NK-92 treated with Interleukin-12 subunit alpha and Interleukin-12 subunit beta, amount 100 ng/mL, for 24 hours (cell line): ENCODE results near the gene C1orf21.
"Not testable (repeated sequence)": the region's sequence is repeated elsewhere in the genome, so short reads cannot be mapped to it uniquely, and the experiment has no call there.

Experiments
- DNase-seq: peaks from one replicate; lab custom pipeline; 2025; lab: John Stamatoyannopoulos, UW

The C1orf21 gene

GRCh38 chr1:184386312-184387068 is at the start of gene C1orf21:
C1orf21 (plus strand) TSS chr1:184387029; CDS start chr1:184477510, 90,481 bp downstream.
- DNase-seq = peak; percentile 77

DNA sequence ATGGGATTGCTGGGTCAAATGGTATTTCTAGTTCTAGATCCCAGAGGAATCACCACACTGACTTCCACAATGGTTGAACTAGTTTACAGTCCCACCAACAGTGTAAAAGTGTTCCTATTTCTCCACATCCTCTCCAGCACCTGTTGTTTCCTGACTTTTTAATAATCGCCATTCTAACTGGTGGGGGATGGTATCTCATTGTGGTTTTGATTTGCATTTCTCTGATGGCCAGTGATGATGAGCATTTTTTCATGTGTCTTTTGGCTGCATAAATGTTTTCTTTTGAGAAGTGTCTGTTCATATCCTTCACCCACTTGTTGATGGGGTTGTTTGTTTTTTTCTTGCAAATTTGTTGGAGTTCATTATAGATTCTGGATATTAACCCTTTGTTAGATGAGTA is 49.0 kb upstream of the C1orf21 start:
- not testable (repeated sequence) for DNase-seq

DNA sequence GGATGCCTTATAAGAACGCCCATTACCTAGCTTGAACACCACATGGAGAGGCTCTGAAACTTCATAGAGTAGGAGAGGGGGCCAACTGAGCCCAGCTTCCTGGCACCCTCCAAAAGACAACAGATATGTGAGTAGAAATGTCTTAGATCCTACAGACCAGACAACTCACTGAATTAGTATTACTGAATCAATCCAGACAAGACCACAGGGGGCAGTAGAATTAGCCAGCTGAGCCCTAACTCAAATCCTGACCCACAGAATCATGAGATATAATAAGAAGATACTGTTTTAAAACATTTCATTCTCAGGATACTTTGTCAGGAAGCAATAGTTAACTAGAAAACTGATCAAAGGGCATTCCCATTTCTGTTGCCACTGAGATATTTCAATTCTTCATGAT is 45.8 kb upstream of the C1orf21 start:
- no peak for DNase-seq

DNA sequence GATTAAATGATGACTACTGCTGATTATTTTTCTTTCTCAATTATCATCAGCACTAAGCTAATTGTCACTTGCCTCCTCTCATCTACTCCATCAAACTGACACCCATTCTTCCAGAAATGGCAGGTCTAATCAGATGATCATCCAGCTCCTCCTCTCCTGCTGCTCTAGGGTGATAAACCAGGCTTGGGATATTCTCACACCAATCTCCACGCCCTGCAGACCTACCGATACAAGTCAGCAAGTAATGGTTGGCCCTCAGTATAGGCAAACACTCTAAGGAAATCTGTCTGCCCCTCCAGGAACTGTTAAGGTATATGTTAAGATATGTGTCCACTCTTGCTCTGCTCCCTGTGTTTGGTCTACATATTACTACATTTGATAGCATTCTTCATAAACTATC is 36.3 kb upstream of the C1orf21 start:
- DNase-seq = no peak

- DNase-seq = no peak
Observed at GRCh38 chr1:184351416-184351975, 35.3 kb upstream of the C1orf21 start.

- DNase-seq = no peak
Observed at GRCh38 chr1:184352776-184353175, 34.1 kb upstream of the C1orf21 start.

DNA sequence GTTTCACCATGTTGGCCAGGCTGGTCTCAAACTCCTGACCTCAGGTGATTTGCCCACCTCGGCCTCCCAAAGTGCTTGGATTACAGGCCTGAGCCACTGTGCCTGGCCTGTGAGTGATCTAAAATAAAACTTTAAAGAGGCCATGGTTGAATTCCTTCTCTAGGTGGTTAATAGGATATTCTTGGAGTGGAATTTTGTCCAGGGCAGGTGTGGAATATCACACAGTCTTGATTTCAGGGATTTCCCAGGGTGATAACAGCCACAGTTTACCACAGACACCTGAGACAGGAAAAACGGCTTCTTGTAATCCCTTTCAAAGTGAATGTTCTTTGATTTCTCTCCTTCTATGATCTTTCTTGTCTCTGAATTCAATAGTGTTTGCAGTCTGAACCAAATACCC is 32.1 kb upstream of the C1orf21 start:
- DNase-seq = no peak

GRCh38 chr1:184356891-184357290 is 29.9 kb upstream of the C1orf21 start:
- no peak for DNase-seq

DNA sequence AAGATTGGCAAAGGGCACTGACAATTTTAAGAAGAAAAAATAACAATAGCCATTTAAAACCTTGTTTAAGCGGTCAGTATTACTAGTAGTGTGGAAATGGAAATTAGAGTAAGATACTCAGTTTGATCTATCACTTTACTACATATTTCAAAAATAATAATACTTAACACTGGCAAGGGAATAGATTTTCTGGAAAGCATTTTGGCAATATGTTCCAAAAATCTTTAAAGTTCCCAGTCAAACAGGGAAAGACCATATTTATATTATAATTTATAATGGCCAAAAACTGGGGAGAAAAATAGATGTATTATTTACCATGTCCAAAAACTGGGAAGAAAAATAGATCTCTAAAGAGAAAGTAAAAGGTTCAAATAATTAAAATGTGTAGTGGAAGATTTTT is 28.6 kb upstream of the C1orf21 start:
- no peak for DNase-seq

DNA sequence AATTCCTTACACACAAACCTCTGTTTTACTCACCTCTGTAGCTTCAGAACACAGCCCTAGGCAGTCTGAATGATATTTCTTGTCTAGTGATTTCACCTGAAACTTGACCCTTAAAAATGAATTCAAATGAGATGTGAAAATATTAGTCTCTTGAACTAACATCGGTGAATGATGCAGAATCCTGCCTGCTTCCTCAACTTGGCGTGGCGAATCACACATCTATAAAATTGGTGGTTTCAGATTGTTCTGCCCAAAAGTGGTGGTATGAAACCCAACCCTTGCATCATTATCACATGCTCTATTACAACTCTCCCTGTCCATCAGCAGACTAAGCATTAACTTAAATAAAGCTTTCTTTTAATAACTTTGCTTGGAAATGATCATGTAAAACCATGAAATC is 26.9 kb upstream of the C1orf21 start:
- no peak for DNase-seq

DNA sequence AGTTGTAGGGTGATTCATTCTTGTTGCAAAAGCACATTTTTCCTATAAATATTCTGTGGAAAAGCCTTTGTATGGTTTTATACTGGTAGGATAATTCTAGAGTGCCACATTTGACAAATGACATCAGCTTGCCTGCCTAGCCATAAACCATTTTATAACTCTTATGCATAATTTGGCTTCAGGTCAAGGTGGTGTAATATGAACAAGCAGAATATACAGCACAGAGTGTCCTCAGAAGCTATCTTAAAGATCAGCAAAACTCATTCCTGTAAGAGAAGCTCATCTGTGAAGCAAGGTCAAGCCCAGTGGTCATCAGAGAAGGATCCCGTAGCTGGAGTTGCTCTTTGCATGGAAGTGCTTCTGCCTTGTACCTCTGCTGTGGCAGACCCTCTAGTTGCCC is 24.0 kb upstream of the C1orf21 start:
- no peak for DNase-seq

- no peak for DNase-seq
Observed at GRCh38 chr1:184365699-184366098, 21.1 kb upstream of the C1orf21 start.

- DNase-seq = no peak
Observed at GRCh38 chr1:184366997-184367396, 19.8 kb upstream of the C1orf21 start.

DNA sequence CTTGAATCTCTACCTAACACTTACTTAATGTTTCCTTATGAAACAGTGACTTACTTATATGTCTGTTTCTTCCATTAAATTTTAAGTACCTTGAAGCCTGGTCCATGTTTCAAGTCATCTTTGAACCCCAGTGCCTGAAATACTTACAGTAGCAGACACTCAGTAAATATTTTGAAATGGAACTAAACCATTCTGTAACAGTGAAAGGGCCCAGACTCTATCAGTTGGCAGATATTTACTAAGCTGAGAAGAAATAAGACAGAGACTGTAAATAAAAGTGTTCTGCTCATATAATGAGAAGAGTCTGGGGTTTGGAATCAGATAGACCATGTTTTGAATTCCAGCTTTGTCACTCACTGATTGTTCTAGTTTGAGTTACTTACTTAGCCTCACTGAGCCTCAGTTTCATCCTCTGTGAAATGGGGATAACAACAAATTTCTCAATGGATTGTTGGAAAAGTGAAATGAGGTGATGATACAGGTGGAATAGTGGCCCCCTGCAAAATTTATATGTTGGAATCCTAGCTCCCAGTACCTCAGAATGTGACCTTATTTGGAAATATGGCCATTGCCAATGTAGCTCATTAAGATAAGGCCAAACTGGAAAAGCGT is 19.3 kb upstream of the C1orf21 start:
- DNase-seq = no peak

DNA sequence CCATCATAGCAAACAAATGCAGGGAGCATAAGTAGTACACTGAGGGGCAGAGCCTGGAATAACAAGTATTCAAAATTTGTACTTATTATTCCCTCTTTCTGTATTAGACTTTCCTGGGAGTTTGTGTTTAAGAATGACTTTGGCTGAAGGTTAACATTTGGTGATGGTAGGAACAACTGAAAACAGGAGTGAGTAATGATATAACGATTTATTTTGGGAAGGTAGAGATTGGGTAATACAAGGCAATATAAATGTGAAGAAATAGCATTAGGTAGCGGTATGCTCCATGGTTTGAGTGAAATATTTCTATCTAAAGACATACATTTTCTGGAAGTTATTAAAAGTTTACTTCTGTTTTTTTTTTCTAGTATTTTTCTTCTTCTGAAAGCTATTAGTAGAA is 18.5 kb upstream of the C1orf21 start:
- no peak for DNase-seq

- no peak for DNase-seq
Observed at GRCh38 chr1:184370850-184371249, 16.0 kb upstream of the C1orf21 start.

DNA sequence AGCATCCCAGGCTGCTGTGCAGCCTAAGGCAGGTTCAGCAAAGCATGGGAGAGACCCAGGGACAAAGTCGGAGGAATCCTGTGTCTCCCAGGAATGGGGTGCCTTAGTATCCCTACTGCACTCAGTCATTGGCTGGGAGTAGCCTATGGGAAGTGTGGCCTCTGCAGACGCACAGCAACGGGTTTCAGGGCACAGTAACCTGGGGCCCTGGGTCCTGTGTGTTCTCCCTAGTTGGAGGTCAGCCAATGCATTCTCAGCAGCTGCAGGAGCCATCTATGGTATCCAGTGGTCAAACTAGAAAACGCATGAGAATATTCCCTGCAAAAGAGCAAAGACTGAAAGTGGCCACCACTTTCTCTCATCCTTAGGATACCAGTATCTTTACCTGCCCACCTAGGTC is 13.7 kb upstream of the C1orf21 start:
- no peak for DNase-seq

- DNase-seq = no peak
Observed at GRCh38 chr1:184376369-184376768, 10.5 kb upstream of the C1orf21 start.

DNA sequence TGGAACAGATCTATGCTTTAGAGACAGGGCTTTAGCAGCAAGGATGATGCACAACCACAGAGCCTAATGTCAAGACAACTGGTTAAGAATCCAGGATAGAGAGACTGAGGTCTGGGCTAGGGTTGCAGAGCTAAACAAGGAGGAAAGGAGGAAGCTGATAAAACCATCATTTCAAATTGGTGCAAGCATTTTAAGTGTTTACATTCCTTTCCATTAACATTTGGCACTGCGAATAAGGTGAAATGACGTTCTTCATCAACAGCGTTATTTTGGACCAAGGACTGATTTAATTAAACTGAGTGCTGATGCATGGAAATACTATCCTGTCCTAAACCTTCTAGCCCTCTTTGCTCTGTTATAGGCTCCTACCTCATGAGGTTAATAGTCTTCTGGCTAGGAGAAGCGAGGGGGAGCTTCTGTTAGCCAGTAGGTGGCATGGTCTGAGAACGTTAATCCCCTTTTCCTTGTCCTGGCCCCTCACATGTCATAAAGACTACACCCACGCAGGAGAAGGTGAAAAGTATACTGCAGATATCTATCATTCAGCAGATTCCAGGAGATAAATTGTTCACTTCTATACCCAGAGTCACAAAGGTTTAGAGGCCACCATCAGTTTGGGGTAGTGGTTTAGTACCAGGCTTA is 7.6 kb upstream of the C1orf21 start:
- no peak for DNase-seq

DNA sequence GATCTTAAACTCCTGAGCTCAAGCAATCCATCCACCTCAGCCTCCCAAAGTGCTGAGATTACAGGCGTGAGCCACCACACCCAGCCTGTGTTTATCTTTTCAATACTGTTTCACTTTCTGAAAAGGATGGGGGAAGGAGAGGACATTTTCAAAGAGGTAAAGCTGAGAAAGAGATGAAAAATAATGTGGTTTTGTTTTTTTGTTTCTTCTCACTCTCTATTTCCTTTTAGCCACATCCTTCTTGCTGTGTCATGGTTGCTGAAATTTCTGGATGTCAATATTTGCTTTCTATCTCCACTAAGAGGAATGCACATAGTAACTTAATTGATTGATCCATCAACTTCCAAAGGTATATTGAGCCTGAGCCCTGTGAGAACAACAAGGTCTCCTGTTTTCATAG is 6.4 kb upstream of the C1orf21 start:
- DNase-seq = no peak

- no peak for DNase-seq
Observed at GRCh38 chr1:184383772-184384323, 3.0 kb upstream of the C1orf21 start.

- DNase-seq = no peak
Observed at GRCh38 chr1:184385865-184386311, 941 bp upstream of the C1orf21 start.

- DNase-seq = peak; percentile 77
Observed at GRCh38 chr1:184387069-184387475, 243 bp downstream of the C1orf21 start.
